Adrenal gland (tissue), 12 donors: ENCODE results near the gene BEST1. TPM values are rescaled to one million over a fixed set of nuclear protein-coding genes. Genes with fewer than 3 reads are reported as not detected.
A peak's percentile ranks its signal among the peaks of the same experiment; 100 is the strongest.

Source experiments
- DNase-seq, 7 donors: peaks; one replicate each; pipeline ENCODE4 v3.0.0-alpha.2; 2019 to 2020
- H3K27ac ChIP-seq, 5 donors: fragments of 200-600 bp; sonication (generic) in 4 of 5; 1 replicate in 3 of 5; 2 replicates in 2 of 5; pipeline versions ENCODE4 v1.5.1 to v1.8.0; 2016 to 2020; ENCODE audit warnings: mild to moderate bottlenecking in 1 of 5
- H3K27me3 ChIP-seq: fragments of 200-600 bp; 2 replicates; pipeline ENCODE4 v1.8.0; 2021
- H3K36me3 ChIP-seq, 2 donors: fragments of 200-600 bp; replicated peaks in 1 of 2; 1 replicate in 1 of 2; 2 replicates in 1 of 2; pipeline versions ENCODE4 v1.5.1 to v1.8.0; 2018 to 2022
- H3K4me1 ChIP-seq, 2 donors: fragments of 200-600 bp; replicated peaks in 1 of 2; 1 replicate in 1 of 2; 2 replicates in 1 of 2; pipeline versions ENCODE4 v1.5.1 to v1.8.0; 2018 to 2021
- H3K4me3 ChIP-seq, 4 donors: fragments of 200-600 bp; sonication (generic) in 3 of 4; one replicate each; pipeline ENCODE4 v1.5.1; 2016 to 2018
- H3K9me3 ChIP-seq, 3 donors: fragments of 200-600 bp; sonication (generic) in 1 of 3; replicated peaks in 1 of 3; 1 replicate in 2 of 3; 2 replicates in 1 of 3; pipeline versions ENCODE4 v1.5.1 to v1.8.0; 2016 to 2021
- POLR2A ChIP-seq, 2 donors: fragments of 450-650 bp; IDR thresholded peaks; one replicate each; pipeline ENCODE4 v1.6.1; 2017; ENCODE audit warnings: antibody characterized with exemption in 2 of 2, mild to moderate bottlenecking in 2 of 2, moderate library complexity in 1 of 2
- WGBS, 4 donors: extraction: QIAGEN DNeasy Blood & Tissue Kit in 2 of 4; methylation state at CpG; one replicate each; pipeline versions ENCODE4 v1.1.5 to v1.1.7; 2013 to 2017; 5-methylcytosine and 5-hydroxymethylcytosine counted together
- intact Hi-C, 2 donors: fragments of 100-400 bp; cut with DNase I; formaldehyde crosslinking; loops; one replicate each; pipeline versions ENCODE4 v1.14.1 to v1.15.0; 2022 to 2023
- polyA plus RNA-seq, 3 donors: library from polyadenylated mRNA; stranded (reverse); fragments of 200-250 nt in 2 of 3; fragments of 350-450 nt in 1 of 3; fragmentation: Illumina TruSeq in 1 of 3; extraction: RNeasy Lipid Tissue Mini Kit (QIAGEN cat#74804) in 1 of 3; gene quantifications; one replicate each; pipeline ENCODE4 v1.2.3, GENCODE V29; 2013 to 2014
- small RNA-seq, 2 donors: library from RNA; depleted of rRNA; stranded (forward); fragments of <200 nt; gene quantifications; one replicate each; pipeline ENCODE3, GENCODE V24; 2016
- total RNA-seq, 9 donors: library from RNA; depleted of rRNA in 4 of 9; stranded (reverse); fragments of >200 nt in 4 of 9; fragments of 120-200 nt in 1 of 9; fragmentation: NEBNext Ultra II Directional in 1 of 9; extraction: Animal tissue kit (Norgen Biotek cat#: 25700) in 1 of 9; gene quantifications; one replicate each; pipeline versions ENCODE4 v1.1.0 to v1.2.4, GENCODE V29; 2013 to 2023
- TF ChIP-seq, protein P1 (sequence below), 6 experiments: fragments of 450-650 bp in 4 of 6; fragments of 200-600 bp in 2 of 6; sonication (generic) in 1 of 6; IDR thresholded peaks; 1 replicate in 5 of 6; 2 replicates in 1 of 6; pipeline versions ENCODE4 v1.5.1 to v1.8.0; 2016 to 2021; ENCODE audit warnings: antibody characterized with exemption in 6 of 6, mild to moderate bottlenecking in 2 of 6, moderate library complexity in 1 of 6
- donor health status: healthy with polysubstance abuse.
- donor health status: Bipolar disorder and iron deficiency.
- donor health status: DM: yes; HTN: yes; CAD: no.
- donor health status: DM: no; HTN: no; CAD: no.
- donor health status: DM: no; HTN: no; CAD: no.
- donor health status: DM: yes; HTN: yes; CAD: no.

The BEST1 gene
- total and polyA plus RNA-seq, 12 donors, result 0.44 to 6.8 (median 3.9) TPM

DNA sequence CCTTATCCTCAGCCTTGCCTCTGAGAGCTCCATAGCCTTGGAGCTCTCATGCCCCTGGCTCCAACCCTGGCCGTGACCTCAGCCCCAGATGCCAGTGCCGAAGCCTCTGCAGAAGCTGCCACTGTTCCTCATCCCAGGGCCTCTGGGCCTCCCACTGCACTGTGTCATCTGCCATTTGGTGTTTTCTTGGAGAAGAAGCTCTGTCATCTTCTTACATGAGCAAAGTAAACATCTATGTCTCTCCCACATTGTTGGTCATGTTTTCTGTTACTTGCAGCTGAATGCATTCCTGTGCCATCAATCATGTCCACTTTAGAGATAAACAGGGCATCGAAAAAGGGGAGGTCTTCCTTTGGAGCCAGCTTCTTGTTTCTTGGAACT lies 62.3 kb downstream of the BEST1 start:
- Histone ChIP-seq H3K4me1 (no peaks in the 10 kb centered on the region), H3K9me3 (no peaks in the 10 kb centered on the region), H3K27me3 (no peaks in the 10 kb centered on the region), H3K27ac (no peak overlapping the region), H3K4me3 (no peak overlapping the region), H3K36me3 (no peaks in the 10 kb centered on the region)
- 58 to 71% (median 71%) methylated on average over 3 of the region's 3 CpGs for WGBS, 4 donors
- TF ChIP-seq, protein P1, sequence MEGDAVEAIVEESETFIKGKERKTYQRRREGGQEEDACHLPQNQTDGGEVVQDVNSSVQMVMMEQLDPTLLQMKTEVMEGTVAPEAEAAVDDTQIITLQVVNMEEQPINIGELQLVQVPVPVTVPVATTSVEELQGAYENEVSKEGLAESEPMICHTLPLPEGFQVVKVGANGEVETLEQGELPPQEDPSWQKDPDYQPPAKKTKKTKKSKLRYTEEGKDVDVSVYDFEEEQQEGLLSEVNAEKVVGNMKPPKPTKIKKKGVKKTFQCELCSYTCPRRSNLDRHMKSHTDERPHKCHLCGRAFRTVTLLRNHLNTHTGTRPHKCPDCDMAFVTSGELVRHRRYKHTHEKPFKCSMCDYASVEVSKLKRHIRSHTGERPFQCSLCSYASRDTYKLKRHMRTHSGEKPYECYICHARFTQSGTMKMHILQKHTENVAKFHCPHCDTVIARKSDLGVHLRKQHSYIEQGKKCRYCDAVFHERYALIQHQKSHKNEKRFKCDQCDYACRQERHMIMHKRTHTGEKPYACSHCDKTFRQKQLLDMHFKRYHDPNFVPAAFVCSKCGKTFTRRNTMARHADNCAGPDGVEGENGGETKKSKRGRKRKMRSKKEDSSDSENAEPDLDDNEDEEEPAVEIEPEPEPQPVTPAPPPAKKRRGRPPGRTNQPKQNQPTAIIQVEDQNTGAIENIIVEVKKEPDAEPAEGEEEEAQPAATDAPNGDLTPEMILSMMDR (IDR thresholded peaks at IDR 0.05), result no peak
- TF ChIP-seq POLR2A (IDR thresholded peaks at IDR 0.05), result no peak
- intact Hi-C loops, result no loop called here
- peak in 1 of 7 donors; percentile 37 for DNase-seq

DNA sequence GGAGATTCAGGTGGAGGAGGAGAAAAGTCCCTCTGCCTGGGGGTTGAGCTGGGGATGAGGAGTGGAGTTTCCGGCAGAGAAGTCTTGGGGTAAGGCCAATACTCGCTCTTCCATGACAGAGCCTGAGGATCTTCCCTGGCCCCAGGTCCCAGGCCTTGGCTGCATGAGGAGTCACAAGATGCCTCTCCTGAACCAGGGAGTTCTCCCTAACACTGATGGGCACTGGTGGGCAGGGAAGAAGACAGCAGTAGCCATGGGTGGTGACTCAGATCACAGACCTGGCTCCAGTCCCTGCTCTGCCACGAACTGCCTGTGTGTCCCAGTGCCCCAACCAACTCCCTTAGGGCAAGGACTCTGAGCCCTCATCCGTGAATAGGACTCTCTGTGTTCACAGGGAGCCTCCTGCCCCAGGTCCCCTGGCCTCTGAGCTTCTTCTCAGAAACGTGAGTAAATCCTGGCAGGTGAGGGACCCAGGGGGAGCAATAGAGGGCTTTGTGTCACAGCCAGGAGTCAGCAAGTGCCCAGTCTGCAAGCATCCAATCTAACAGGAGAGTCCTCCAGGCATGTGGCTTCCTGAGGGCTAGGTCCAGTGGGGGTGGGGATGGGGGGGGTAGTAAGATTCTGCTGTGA lies 62.8 kb downstream of the BEST1 start:
- WGBS, 4 donors, result 50 to 71% (median 61%) methylated on average over 2 to 5 of the region's 5 CpGs
- Histone ChIP-seq H3K4me1 (no peaks in the 10 kb centered on the region), H3K27me3 (no peaks in the 10 kb centered on the region), H3K9me3 (no peaks in the 10 kb centered on the region), H3K4me3 (no peak overlapping the region), H3K27ac (no peak overlapping the region), H3K36me3 (no peaks in the 10 kb centered on the region)
- peak in 6 of 7 donors; percentile 62 to 70 (median 64) for DNase-seq
- intact Hi-C loops, result no loop called here
- no peak for TF ChIP-seq POLR2A (IDR thresholded peaks at IDR 0.05)
- TF ChIP-seq, protein P1 (IDR thresholded peaks at IDR 0.05), result no peak

Small RNA genes lying within 50 kb of the gene (small RNA-seq; reads per million reads assigned to genes)
- gene RNU6-1243P, result 0 reads per million in 2 donors

Other genes starting within 250 kb of the BEST1 start
- gene MYRF, start 197.7 kb upstream of the BEST1 start, total RNA-seq, result 1 to 10 TPM in 4 of 9 donors, under 1 TPM in 5; 0.13 to 2.6 (median 0.69) TPM
- 1 to 10 TPM in 2 of 3 donors, under 1 TPM in 1; 0.61 to 1.4 (median 1.1) TPM for gene MYRF, start 197.7 kb upstream of the BEST1 start, polyA plus RNA-seq
- gene TMEM258, start 157.8 kb upstream of the BEST1 start, total RNA-seq, result 100 to 1,000 TPM in 5 of 9 donors, 10 to 100 TPM in 4; 22.8 to 162 (median 141) TPM
- gene TMEM258, start 157.8 kb upstream of the BEST1 start, polyA plus RNA-seq, result 100 to 1,000 TPM in 2 of 3 donors, 10 to 100 TPM in 1; 91.5 to 215 (median 137) TPM
- gene FEN1, start 157.4 kb upstream of the BEST1 start, total RNA-seq, result 10 to 100 TPM in 5 of 9 donors, 1 to 10 TPM in 4; 8.4 to 27.9 (median 10.7) TPM
- 10 to 100 TPM in 1 of 3 donors, 1 to 10 TPM in 2; 3.9 to 32.0 (median 4.5) TPM for gene FEN1, start 157.4 kb upstream of the BEST1 start, polyA plus RNA-seq
- 100 to 1,000 TPM in 6 of 9 donors, 10 to 100 TPM in 3; 60.3 to 361 (median 103) TPM for gene FADS1, start 133.3 kb upstream of the BEST1 start, total RNA-seq
- 100 to 1,000 TPM in 1 of 3 donors, 10 to 100 TPM in 2; 28.3 to 410 (median 32.1) TPM for gene FADS1, start 133.3 kb upstream of the BEST1 start, polyA plus RNA-seq
- gene FADS2, start 122.1 kb upstream of the BEST1 start, total RNA-seq, result 1,000 to 10,000 TPM in 2 of 9 donors, 100 to 1,000 TPM in 7; 302 to 1,301 (median 495) TPM
- 1,000 to 10,000 TPM in 1 of 3 donors, 100 to 1,000 TPM in 2; 134 to 1,327 (median 153) TPM for gene FADS2, start 122.1 kb upstream of the BEST1 start, polyA plus RNA-seq
- gene FADS3, start 58.8 kb upstream of the BEST1 start, total RNA-seq, result 100 to 1,000 TPM in 6 of 9 donors, 10 to 100 TPM in 3; 22.2 to 145 (median 105) TPM
- 100 to 1,000 TPM in 2 of 3 donors, 10 to 100 TPM in 1; 98.2 to 175 (median 103) TPM for gene FADS3, start 58.8 kb upstream of the BEST1 start, polyA plus RNA-seq
- gene RAB3IL1, start 32.8 kb upstream of the BEST1 start, total RNA-seq, result 10 to 100 TPM in 8 of 9 donors, 1 to 10 TPM in 1; 2.4 to 23.7 (median 19.4) TPM
- gene RAB3IL1, start 32.8 kb upstream of the BEST1 start, polyA plus RNA-seq, result 10 to 100 TPM in 2 of 3 donors, 1 to 10 TPM in 1; 2.7 to 17.4 (median 15.5) TPM
- 1,000 to 10,000 TPM in 8 of 9 donors, 100 to 1,000 TPM in 1; 530 to 5,565 (median 3,591) TPM for gene FTH1, start 17.3 kb downstream of the BEST1 start, total RNA-seq
- 1,000 to 10,000 TPM; 2,586 to 4,544 (median 2,902) TPM for gene FTH1, start 17.3 kb downstream of the BEST1 start, polyA plus RNA-seq
- 10 to 100 TPM in 8 of 9 donors, 1 to 10 TPM in 1; 7.3 to 23.2 (median 15.4) TPM for gene INCENP, start 173.7 kb downstream of the BEST1 start, total RNA-seq
- 1 to 10 TPM; 1.4 to 6.8 (median 4.5) TPM for gene INCENP, start 173.7 kb downstream of the BEST1 start, polyA plus RNA-seq
- gene SCGB1D1, start 239.9 kb downstream of the BEST1 start, total RNA-seq, result not detected
- gene SCGB1D1, start 239.9 kb downstream of the BEST1 start, polyA plus RNA-seq, result not detected